Loucy (cell line): ENCODE data around the gene TIMP1.
A peak's percentile ranks its signal among the peaks of the same experiment; 100 is the strongest.

ENCODE experiments used
- H2AFZ ChIP-seq: fragments of 200-600 bp; sonication (generic); 2 replicates; pipeline ENCODE4 v1.6.0; 2016; ENCODE audit warnings: antibody characterized with exemption, mild to moderate bottlenecking, low read length, moderate library complexity
- H3F3A ChIP-seq: fragments of 200-600 bp; 2 replicates; pipeline ENCODE4 v1.6.0; 2016; ENCODE audit warnings: antibody characterized with exemption, low read depth, mild to moderate bottlenecking
- H3K27me3 ChIP-seq: fragments of 200-600 bp; sonication (generic); 2 replicates; pipeline ENCODE4 v1.6.1; 2014; ENCODE audit warnings: low read length, mild to moderate bottlenecking; ENCODE audit not compliant: insufficient read depth, poor library complexity, severe bottlenecking
- H3K36me3 ChIP-seq: fragments of 200-600 bp; sonication (generic); 2 replicates; pipeline ENCODE4 v1.6.1; 2016; ENCODE audit warnings: low read length; ENCODE audit not compliant: insufficient read depth
- H3K4me1 ChIP-seq: fragments of 200-600 bp; sonication (generic); 2 replicates; pipeline ENCODE4 v1.5.1; 2014; ENCODE audit warnings: low read length, mild to moderate bottlenecking; ENCODE audit not compliant: insufficient read depth, poor library complexity, severe bottlenecking
- H3K4me2 ChIP-seq: fragments of 200-600 bp; sonication (generic); 2 replicates; pipeline ENCODE4 v1.6.0; 2014; ENCODE audit warnings: antibody characterized with exemption, low read length, low read depth, mild to moderate bottlenecking; ENCODE audit not compliant: poor library complexity, severe bottlenecking
- H3K4me3 ChIP-seq: fragments of 200-600 bp; sonication (generic); 2 replicates; pipeline ENCODE4 v1.5.1; 2014; ENCODE audit warnings: low read length, mild to moderate bottlenecking, mixed read lengths; ENCODE audit not compliant: poor library complexity, severe bottlenecking
- H3K79me2 ChIP-seq: fragments of 200-600 bp; sonication (generic); 2 replicates; pipeline ENCODE4 v1.6.1; 2014; ENCODE audit warnings: low read length; ENCODE audit not compliant: insufficient read depth
- H3K9ac ChIP-seq: fragments of 200-600 bp; sonication (generic); 2 replicates; pipeline ENCODE4 v1.6.0; 2014; ENCODE audit warnings: mild to moderate bottlenecking, low read depth, low read length, moderate library complexity; ENCODE audit not compliant: poor library complexity, severe bottlenecking
- H3K9me2 ChIP-seq: fragments of 200-600 bp; sonication (generic); replicated peaks from 2 replicates; pipeline ENCODE4 v1.6.1; 2016; ENCODE audit warnings: low read depth, low read length, mixed read lengths
- H3K9me3 ChIP-seq: fragments of 200-600 bp; sonication (generic); 2 replicates; pipeline ENCODE4 v1.6.1; 2014; ENCODE audit warnings: mild to moderate bottlenecking, antibody characterized with exemption, low read length, low read depth; ENCODE audit not compliant: insufficient read depth
- H4K20me1 ChIP-seq: fragments of 200-600 bp; sonication (generic); 2 replicates; pipeline ENCODE4 v1.6.0; 2014; ENCODE audit warnings: antibody characterized with exemption, low read length, mild to moderate bottlenecking; ENCODE audit not compliant: insufficient read depth, poor library complexity, severe bottlenecking
- CTCF ChIP-seq: fragments of 200-600 bp; sonication (generic); conservative IDR thresholded peaks from 2 replicates; pipeline ENCODE4 v1.5.1; 2014; ENCODE audit warnings: mild to moderate bottlenecking, antibody characterized with exemption, low read length
- EZH2phosphoT487 ChIP-seq: fragments of 200-600 bp; IDR thresholded peaks from 2 replicates; pipeline ENCODE4 v1.6.1; 2018; ENCODE audit warnings: antibody characterized with exemption, mild to moderate bottlenecking, moderate library complexity, borderline replicate concordance

The TIMP1 gene

GRCh38 chrX:47581731-47582647, at the start of gene TIMP1:
TIMP1 (plus strand) TSS chrX:47582436; CDS start chrX:47583416, 980 bp downstream.
- Histone ChIP-seq H3K4me1 (peaks cover 20% of the 10 kb centered on the region), H3K4me3 (peak within 1 kb of the TSS; percentile 89), H3K4me2 (peak within 1 kb of the TSS; percentile 93), H3K9me2 (no peaks in the 10 kb centered on the region), H3K9ac (peak within 1 kb of the TSS; percentile 93), H3K9me3 (no peaks in the 10 kb centered on the region), H3F3A (no peaks in the 10 kb centered on the region), H2AFZ (peak within 1 kb of the TSS; percentile 90), H3K36me3 (no peaks in the 10 kb centered on the region), H3K79me2 (peaks cover 23% of the 10 kb centered on the region), H4K20me1 (peaks cover 4% of the 10 kb centered on the region), H3K27me3 (no peaks in the 10 kb centered on the region)
- TF ChIP-seq EZH2phosphoT487: no peak
- TF ChIP-seq CTCF: no peak

- Histone ChIP-seq H3K4me1 (no peaks in the 10 kb centered on the region), H3K9ac (no peak overlapping the region), H3K27me3 (no peaks in the 10 kb centered on the region), H3K4me2 (no peak overlapping the region), H3K79me2 (no peaks in the 10 kb centered on the region), H3K4me3 (no peak overlapping the region), H3F3A (no peaks in the 10 kb centered on the region), H3K9me2 (no peaks in the 10 kb centered on the region), H3K9me3 (no peaks in the 10 kb centered on the region), H3K36me3 (no peaks in the 10 kb centered on the region), H4K20me1 (no peaks in the 10 kb centered on the region), H2AFZ (no peak overlapping the region)
- no peak for TF ChIP-seq EZH2phosphoT487
- no peak for TF ChIP-seq CTCF
Observed at GRCh38 chrX:47539860-47540259, 42.4 kb upstream of the TIMP1 start.

- peak; percentile 34 for TF ChIP-seq CTCF
- TF ChIP-seq EZH2phosphoT487: no peak
- Histone ChIP-seq H3K4me1 (no peaks in the 10 kb centered on the region), H3K9ac (no peak overlapping the region), H3K4me3 (no peak overlapping the region), H3K4me2 (no peak overlapping the region), H3K36me3 (no peaks in the 10 kb centered on the region), H4K20me1 (no peaks in the 10 kb centered on the region), H3K9me3 (no peaks in the 10 kb centered on the region), H3F3A (no peaks in the 10 kb centered on the region), H3K9me2 (no peaks in the 10 kb centered on the region), H3K27me3 (no peaks in the 10 kb centered on the region), H2AFZ (no peak overlapping the region), H3K79me2 (no peaks in the 10 kb centered on the region)
Observed at GRCh38 chrX:47540754-47541538, 41.3 kb upstream of the TIMP1 start.
